ENCODE measurements around the gene STS. TPM values are rescaled to one million over a fixed set of nuclear protein-coding genes. Genes with fewer than 3 reads are reported as not detected.

STS gene
- total RNA-seq, 1 donor from 2014 or later, result 2.4 TPM

- Histone ChIP-seq H3K36me3 (ENCODE audit: control insufficient read depth, insufficient read depth, low read length) (no peaks in the 10 kb centered on the region), H3K4me3 (ENCODE audit: low read depth, low read length) (no peak overlapping the region), H3K27me3 (ENCODE audit: control insufficient read depth, insufficient read depth, low read length) (no peaks in the 10 kb centered on the region)
- DNase-seq (ENCODE audit: low read depth), result no peak
- no peak for TF ChIP-seq CTCF (IDR thresholded peaks at IDR 0.05; ENCODE audit: insufficient read depth, low read length, poor library complexity, severe bottlenecking)
These were observed 15.9 kb upstream of the STS start for GRCh38 chrX:7131621-7132020.

- Histone ChIP-seq H3K27me3 (ENCODE audit: control insufficient read depth, insufficient read depth, low read length) (no peaks in the 10 kb centered on the region), H3K4me3 (ENCODE audit: low read depth, low read length) (no peak overlapping the region), H3K36me3 (ENCODE audit: control insufficient read depth, insufficient read depth, low read length) (no peaks in the 10 kb centered on the region)
- peak; percentile 71 for DNase-seq (ENCODE audit: low read depth)
- TF ChIP-seq CTCF (IDR thresholded peaks at IDR 0.05; ENCODE audit: insufficient read depth, low read length, poor library complexity, severe bottlenecking), result peak; percentile 63
These were observed 15.0 kb upstream of the STS start for GRCh38 chrX:7132335-7133049.

GRCh38 chrX:7133050-7133440 is 14.5 kb upstream of the STS start:
- TF ChIP-seq CTCF (IDR thresholded peaks at IDR 0.05; ENCODE audit: insufficient read depth, low read length, poor library complexity, severe bottlenecking), result no peak
- H3K36me3 ChIP-seq (ENCODE audit: control insufficient read depth, insufficient read depth, low read length), result no peaks in the 10 kb centered on the region

GRCh38 chrX:7134981-7135380 is 12.5 kb upstream of the STS start:
- Histone ChIP-seq H3K4me3 (ENCODE audit: low read depth, low read length) (no peak overlapping the region), H3K27me3 (ENCODE audit: control insufficient read depth, insufficient read depth, low read length) (no peaks in the 10 kb centered on the region), H3K36me3 (ENCODE audit: control insufficient read depth, insufficient read depth, low read length) (no peaks in the 10 kb centered on the region)
- no peak for TF ChIP-seq CTCF (IDR thresholded peaks at IDR 0.05; ENCODE audit: insufficient read depth, low read length, poor library complexity, severe bottlenecking)
- DNase-seq (ENCODE audit: low read depth), result no peak

More at GRCh38 chrX:7133050-7133440, 14.5 kb upstream of the STS start:
- no peaks in the 10 kb centered on the region for H3K27me3 ChIP-seq (ENCODE audit: control insufficient read depth, insufficient read depth, low read length)
- no peak for DNase-seq (ENCODE audit: low read depth)
- no peak overlapping the region for H3K4me3 ChIP-seq (ENCODE audit: low read depth, low read length)

GRCh38 chrX:7139202-7140081 is 8.1 kb upstream of the STS start:
- Histone ChIP-seq H3K27me3 (ENCODE audit: control insufficient read depth, insufficient read depth, low read length) (no peaks in the 10 kb centered on the region), H3K36me3 (ENCODE audit: control insufficient read depth, insufficient read depth, low read length) (no peaks in the 10 kb centered on the region), H3K4me3 (ENCODE audit: low read depth, low read length) (no peak overlapping the region)
- no peak for DNase-seq (ENCODE audit: low read depth)
- TF ChIP-seq CTCF (IDR thresholded peaks at IDR 0.05; ENCODE audit: insufficient read depth, low read length, poor library complexity, severe bottlenecking), result no peak
